ENCODE data around the gene NR6A1. TPM values are rescaled to one million over a fixed set of nuclear protein-coding genes. Genes with fewer than 3 reads are reported as not detected.

The NR6A1 gene
- total and polyA plus RNA-seq, 10 donors: 0.14 to 3.7 (median 1.9) TPM

- intact Hi-C loops (cut with DNase I; ENCODE audit: low total_unique reads): loop anchor here (5.0 kb wide), 1 partner anchor 116 kb away; no protein-coding TSS in a partner anchor
- Histone ChIP-seq H3K27ac (no peak overlapping the region), H3K27me3 (replicated peaks in 1 of 7) (no peaks in the 10 kb centered on the region), H3K4me3 (no peak overlapping the region), H3K9me3 (no peaks in the 10 kb centered on the region), H3K36me3 (peaks cover 0 to 5% (median 0%) of the 10 kb centered on the region in 6 donors), H3K4me1 (peaks cover 0 to 14% (median 7%) of the 10 kb centered on the region in 6 donors)
- DNase-seq: no peak
- TF ChIP-seq POLR2AphosphoS5 (IDR thresholded peaks at IDR 0.05) (no peak), POLR2A (IDR thresholded peaks at IDR 0.05) (no peak)
- 91 to 97% (median 94%) methylated on average over 8 of the region's 8 CpGs for WGBS, 5 donors
Measured at GRCh38 chr9:124537926-124538325, 233.2 kb downstream of the NR6A1 start.

- H3K4me1 ChIP-seq: peaks cover 0 to 14% (median 7%) of the 10 kb centered on the region in 6 donors
- H3K36me3 ChIP-seq: peaks cover 0 to 5% (median 0%) of the 10 kb centered on the region in 6 donors
- no peak overlapping the region for H3K27ac ChIP-seq
- no peaks in the 10 kb centered on the region for H3K27me3 ChIP-seq (replicated peaks in 1 of 7)
- no peak overlapping the region for H3K4me3 ChIP-seq
- H3K9me3 ChIP-seq: no peaks in the 10 kb centered on the region
- 81 to 93% (median 87%) methylated on average over 10 of the region's 10 CpGs for WGBS, 5 donors
- DNase-seq: no peak
- intact Hi-C loops (cut with DNase I; ENCODE audit: low total_unique reads): loop anchor here (5.0 kb wide), 1 partner anchor 114 kb away; no protein-coding TSS in a partner anchor
- TF ChIP-seq, protein P1, sequence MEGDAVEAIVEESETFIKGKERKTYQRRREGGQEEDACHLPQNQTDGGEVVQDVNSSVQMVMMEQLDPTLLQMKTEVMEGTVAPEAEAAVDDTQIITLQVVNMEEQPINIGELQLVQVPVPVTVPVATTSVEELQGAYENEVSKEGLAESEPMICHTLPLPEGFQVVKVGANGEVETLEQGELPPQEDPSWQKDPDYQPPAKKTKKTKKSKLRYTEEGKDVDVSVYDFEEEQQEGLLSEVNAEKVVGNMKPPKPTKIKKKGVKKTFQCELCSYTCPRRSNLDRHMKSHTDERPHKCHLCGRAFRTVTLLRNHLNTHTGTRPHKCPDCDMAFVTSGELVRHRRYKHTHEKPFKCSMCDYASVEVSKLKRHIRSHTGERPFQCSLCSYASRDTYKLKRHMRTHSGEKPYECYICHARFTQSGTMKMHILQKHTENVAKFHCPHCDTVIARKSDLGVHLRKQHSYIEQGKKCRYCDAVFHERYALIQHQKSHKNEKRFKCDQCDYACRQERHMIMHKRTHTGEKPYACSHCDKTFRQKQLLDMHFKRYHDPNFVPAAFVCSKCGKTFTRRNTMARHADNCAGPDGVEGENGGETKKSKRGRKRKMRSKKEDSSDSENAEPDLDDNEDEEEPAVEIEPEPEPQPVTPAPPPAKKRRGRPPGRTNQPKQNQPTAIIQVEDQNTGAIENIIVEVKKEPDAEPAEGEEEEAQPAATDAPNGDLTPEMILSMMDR (IDR thresholded peaks at IDR 0.05 in 8 of 11, conservative IDR thresholded peaks at IDR 0.05 in 3 of 11): no peak
- no peak for TF ChIP-seq POLR2A (IDR thresholded peaks at IDR 0.05)
- no peak for TF ChIP-seq POLR2AphosphoS5 (IDR thresholded peaks at IDR 0.05)
Measured at GRCh38 chr9:124535846-124536245, 235.3 kb downstream of the NR6A1 start.

GRCh38 chr9:124532897-124533296 is 238.2 kb downstream of the NR6A1 start:
- intact Hi-C loops (cut with DNase I; ENCODE audit: low total_unique reads): no loop called here
- no peak overlapping the region for H3K27ac ChIP-seq
- DNase-seq: no peak
- H3K4me3 ChIP-seq: no peak overlapping the region
- H3K27me3 ChIP-seq (replicated peaks in 1 of 7): no peaks in the 10 kb centered on the region
- H3K36me3 ChIP-seq: peaks cover 0 to 5% (median 0%) of the 10 kb centered on the region in 6 donors
- H3K9me3 ChIP-seq: no peaks in the 10 kb centered on the region
- WGBS, 5 donors: 69 to 94% (median 89%) methylated on average over 2 of the region's 2 CpGs
- peaks cover 0 to 14% (median 7%) of the 10 kb centered on the region in 6 donors for H3K4me1 ChIP-seq
- TF ChIP-seq, protein P1 (IDR thresholded peaks at IDR 0.05 in 8 of 11, conservative IDR thresholded peaks at IDR 0.05 in 3 of 11): peak in 1 of 11 experiments; percentile 10
- TF ChIP-seq POLR2AphosphoS5 (IDR thresholded peaks at IDR 0.05): no peak

- no peak overlapping the region for H3K4me3 ChIP-seq
- intact Hi-C loops (cut with DNase I; ENCODE audit: low total_unique reads): no loop called here
- no peak overlapping the region for H3K27ac ChIP-seq
- H3K36me3 ChIP-seq: peaks cover 0 to 7% (median 0%) of the 10 kb centered on the region in 6 donors
- H3K27me3 ChIP-seq (replicated peaks in 1 of 7): no peaks in the 10 kb centered on the region
- TF ChIP-seq POLR2AphosphoS5 (IDR thresholded peaks at IDR 0.05) (no peak), POLR2A (IDR thresholded peaks at IDR 0.05) (no peak)
- TF ChIP-seq, protein P1 (IDR thresholded peaks at IDR 0.05 in 8 of 11, conservative IDR thresholded peaks at IDR 0.05 in 3 of 11): no peak
- no peaks in the 10 kb centered on the region for H3K9me3 ChIP-seq
- peaks cover 0 to 8% (median 1%) of the 10 kb centered on the region in 6 donors for H3K4me1 ChIP-seq
- 90 to 96% (median 93%) methylated on average over 2 of the region's 2 CpGs for WGBS, 5 donors
- no peak for DNase-seq
Measured at GRCh38 chr9:124531115-124531514, 240.0 kb downstream of the NR6A1 start.
